ENCODE data around the gene PLA2G2F.

Gene PLA2G2F

DNA sequence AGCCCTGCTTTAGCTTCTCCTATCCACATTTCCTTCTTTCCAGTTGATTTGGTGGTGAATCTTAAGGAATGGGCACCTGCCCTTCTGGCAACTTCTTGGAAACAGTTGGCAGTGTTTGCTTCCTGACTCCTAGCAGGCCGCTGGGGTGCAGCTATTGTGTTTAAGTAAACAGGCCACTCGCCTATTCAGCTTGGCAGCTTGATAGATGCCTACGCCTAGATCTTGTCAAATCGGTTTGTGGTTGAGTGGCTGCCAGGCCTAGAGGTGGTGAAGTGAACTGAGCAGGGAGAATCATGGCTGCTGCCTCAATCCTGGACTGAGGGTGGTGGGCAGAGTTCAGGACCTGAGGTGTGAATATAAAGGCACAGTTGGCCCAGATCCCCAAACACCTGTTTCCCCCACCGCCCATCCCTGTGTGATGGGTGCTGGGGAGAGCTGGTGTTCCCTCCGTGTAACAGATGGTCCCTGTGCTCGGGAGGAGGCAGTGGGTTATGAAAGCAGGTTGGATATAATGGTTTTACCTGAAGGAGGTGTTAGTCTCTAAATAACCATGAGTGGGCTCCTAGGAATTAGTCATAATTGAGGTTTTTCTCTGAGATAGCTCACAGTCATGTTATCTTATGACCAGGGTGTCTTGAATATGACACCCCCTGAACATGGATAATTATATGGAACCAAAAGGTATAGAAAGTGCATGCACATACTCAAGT lies 48.1 kb downstream of the PLA2G2F start:
- Histone ChIP-seq H3K4me3 (ENCODE audit: low read depth, low read length) (no peak overlapping the region), H3K9me3 (no peaks in the 10 kb centered on the region), H3K4me1 (peaks cover 3% of the 10 kb centered on the region; the same call in 1 of the 2 replicates), H3K36me3 (no peaks in the 10 kb centered on the region), H3K27me3 (no peaks in the 10 kb centered on the region)
- TF ChIP-seq, protein P1, sequence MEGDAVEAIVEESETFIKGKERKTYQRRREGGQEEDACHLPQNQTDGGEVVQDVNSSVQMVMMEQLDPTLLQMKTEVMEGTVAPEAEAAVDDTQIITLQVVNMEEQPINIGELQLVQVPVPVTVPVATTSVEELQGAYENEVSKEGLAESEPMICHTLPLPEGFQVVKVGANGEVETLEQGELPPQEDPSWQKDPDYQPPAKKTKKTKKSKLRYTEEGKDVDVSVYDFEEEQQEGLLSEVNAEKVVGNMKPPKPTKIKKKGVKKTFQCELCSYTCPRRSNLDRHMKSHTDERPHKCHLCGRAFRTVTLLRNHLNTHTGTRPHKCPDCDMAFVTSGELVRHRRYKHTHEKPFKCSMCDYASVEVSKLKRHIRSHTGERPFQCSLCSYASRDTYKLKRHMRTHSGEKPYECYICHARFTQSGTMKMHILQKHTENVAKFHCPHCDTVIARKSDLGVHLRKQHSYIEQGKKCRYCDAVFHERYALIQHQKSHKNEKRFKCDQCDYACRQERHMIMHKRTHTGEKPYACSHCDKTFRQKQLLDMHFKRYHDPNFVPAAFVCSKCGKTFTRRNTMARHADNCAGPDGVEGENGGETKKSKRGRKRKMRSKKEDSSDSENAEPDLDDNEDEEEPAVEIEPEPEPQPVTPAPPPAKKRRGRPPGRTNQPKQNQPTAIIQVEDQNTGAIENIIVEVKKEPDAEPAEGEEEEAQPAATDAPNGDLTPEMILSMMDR (IDR thresholded peaks at IDR 0.05; ENCODE audit: low read depth, low read length), result no peak
- no peak for DNase-seq

DNA sequence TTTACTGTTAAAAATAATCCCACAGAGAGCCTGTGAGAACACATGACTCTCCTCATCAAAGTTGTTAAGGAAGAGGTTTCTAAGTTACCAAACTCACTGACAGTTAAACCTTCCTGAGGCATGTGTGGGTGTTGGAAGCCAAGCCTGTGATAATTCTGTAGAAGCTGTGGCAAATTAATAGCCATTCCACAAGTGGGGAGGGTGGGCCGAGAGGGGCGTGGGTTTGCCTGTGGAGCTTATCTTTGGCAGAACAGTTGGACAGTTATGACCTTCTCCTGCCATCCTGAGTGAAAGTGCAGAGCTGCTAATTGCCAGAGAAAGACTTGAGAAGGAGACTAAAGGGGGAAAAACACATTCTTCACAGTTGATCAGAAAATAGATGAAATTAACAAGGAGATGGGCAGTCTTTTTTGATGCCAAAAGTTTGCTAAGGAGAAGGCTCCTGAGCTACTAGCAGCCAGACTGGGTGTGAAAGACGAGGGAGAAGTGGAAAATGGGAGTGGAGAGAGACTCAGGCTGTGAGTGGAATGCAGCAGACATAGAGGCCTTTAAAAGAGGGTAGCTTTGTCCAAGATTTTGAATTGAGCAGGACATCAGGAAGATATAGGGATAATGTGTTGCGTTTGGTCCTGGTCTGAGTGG lies 48.8 kb downstream of the PLA2G2F start:
- no peaks in the 10 kb centered on the region for H3K27me3 ChIP-seq
- H3K4me1 ChIP-seq, result peaks cover 3% of the 10 kb centered on the region; the same call in 1 of the 2 replicates
- TF ChIP-seq, protein P1 (IDR thresholded peaks at IDR 0.05; ENCODE audit: low read depth, low read length), result no peak

DNA sequence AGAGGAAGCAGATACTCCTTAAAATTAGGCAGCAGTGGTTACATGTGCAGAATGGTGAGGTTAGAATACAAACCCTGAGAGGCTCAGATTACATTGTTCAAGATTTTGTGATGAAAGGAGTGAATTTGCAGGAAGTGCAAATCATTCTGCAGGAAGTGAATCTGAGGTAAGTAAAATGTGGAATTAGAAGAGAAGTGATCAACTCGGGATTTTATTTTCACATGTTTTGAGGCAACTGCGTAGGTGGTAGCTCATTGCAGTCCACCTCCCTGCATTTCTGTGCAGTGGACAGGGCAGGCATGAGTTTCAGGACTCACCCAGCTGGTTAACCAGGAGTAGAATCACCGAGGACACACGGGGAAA lies 49.3 kb downstream of the PLA2G2F start:
- H3K4me3 ChIP-seq (ENCODE audit: low read depth, low read length), result no peak overlapping the region
- H3K9me3 ChIP-seq, result no peaks in the 10 kb centered on the region
- TF ChIP-seq, protein P1 (IDR thresholded peaks at IDR 0.05; ENCODE audit: low read depth, low read length), result no peak
- H3K27me3 ChIP-seq, result no peaks in the 10 kb centered on the region
- DNase-seq, result no peak
- peaks cover 3% of the 10 kb centered on the region; the same call in 1 of the 2 replicates for H3K4me1 ChIP-seq
- H3K36me3 ChIP-seq, result no peaks in the 10 kb centered on the region

More for the DNA sequence above, 48.8 kb downstream of the PLA2G2F start:
- no peaks in the 10 kb centered on the region for H3K9me3 ChIP-seq
- no peak for DNase-seq
- H3K36me3 ChIP-seq, result no peaks in the 10 kb centered on the region
- H3K4me3 ChIP-seq (ENCODE audit: low read depth, low read length), result no peak overlapping the region

DNA sequence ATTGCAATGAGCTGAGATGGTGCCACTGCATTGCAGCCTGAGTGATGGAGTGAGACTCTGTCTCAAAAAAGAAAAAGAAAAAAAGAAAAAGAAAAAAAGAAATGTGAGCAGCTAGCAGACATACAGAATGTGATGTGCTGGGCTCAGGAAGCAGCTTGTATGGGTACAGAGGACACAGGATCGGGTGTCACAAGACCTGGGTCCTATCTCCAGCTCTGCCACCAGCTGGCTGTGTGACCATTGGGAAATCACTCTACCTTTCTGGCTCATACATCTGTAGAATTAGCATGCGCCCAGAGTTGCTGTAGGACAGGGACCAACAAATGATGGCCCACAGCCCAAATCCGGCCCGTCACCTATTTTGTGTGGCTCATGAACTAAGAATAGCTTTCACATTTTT lies 50.5 kb downstream of the PLA2G2F start:
- Histone ChIP-seq H3K9me3 (no peaks in the 10 kb centered on the region), H3K36me3 (no peaks in the 10 kb centered on the region), H3K4me1 (peaks cover 3% of the 10 kb centered on the region; the same call in 1 of the 2 replicates), H3K4me3 (ENCODE audit: low read depth, low read length) (no peak overlapping the region), H3K27me3 (no peaks in the 10 kb centered on the region)
- TF ChIP-seq, protein P1 (IDR thresholded peaks at IDR 0.05; ENCODE audit: low read depth, low read length), result no peak
- DNase-seq, result no peak

DNA sequence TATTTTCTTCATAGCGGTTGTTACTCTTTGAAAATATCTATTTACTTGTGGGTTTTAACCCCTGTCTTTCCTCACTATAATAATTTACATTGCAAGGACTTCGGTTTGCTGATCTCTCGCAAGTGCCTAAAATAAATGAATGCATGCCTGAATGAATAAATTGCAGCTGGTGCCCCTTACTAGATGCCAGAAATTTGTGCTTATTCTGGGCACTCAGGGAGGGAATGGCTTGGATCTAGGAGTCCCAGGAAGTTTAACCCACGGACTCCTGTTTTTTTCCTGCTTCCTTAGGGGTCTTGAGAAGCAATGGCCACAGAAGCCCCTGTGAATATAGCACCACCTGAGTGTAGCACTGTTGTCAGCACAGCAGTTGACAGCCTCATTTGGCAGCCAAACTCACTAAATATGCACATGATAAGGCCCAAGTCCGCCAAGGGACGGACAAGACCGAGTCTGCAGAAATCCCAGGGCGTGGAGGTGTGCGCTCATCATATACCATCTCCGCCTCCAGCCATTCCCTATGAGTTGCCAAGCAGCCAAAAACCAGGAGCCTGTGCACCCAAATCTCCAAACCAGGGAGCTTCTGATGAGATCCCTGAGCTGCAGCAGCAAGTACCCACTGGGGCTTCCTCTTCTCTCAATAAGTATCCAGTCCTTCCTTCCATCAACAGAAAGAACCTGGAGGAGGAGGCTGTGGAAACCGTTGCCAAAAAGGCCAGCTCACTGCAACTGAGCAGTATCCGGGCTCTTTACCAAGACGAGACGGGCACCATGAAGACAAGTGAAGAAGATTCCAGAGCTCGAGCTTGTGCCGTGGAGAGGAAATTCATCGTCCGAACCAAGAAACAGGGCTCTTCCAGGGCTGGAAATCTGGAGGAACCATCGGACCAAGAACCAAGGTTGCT lies 51.4 kb downstream of the PLA2G2F start:
- Histone ChIP-seq H3K4me3 (ENCODE audit: low read depth, low read length) (no peak overlapping the region), H3K36me3 (no peaks in the 10 kb centered on the region), H3K9me3 (no peaks in the 10 kb centered on the region), H3K27me3 (no peaks in the 10 kb centered on the region), H3K4me1 (peaks cover under 1% of the 10 kb centered on the region; the same call in 1 of the 2 replicates)
- no peak for DNase-seq
- TF ChIP-seq, protein P1 (IDR thresholded peaks at IDR 0.05; ENCODE audit: low read depth, low read length), result no peak

Measured in BE2C (cell line).